GM19467 (cell line): ENCODE measurements around the gene CYP2B6.
"Not testable (repeated sequence)": the region's sequence is repeated elsewhere in the genome, so short reads cannot be mapped to it uniquely, and the experiment has no call there.

ENCODE experiments used
- ATAC-seq: cut with Tn5 transposase; IDR thresholded peaks from one replicate; pipeline ENCODE4 v1.9.1; 2021; ENCODE audit warnings: mild to moderate bottlenecking, moderate library complexity; ENCODE audit not compliant: unreplicated experiment

Gene CYP2B6

DNA sequence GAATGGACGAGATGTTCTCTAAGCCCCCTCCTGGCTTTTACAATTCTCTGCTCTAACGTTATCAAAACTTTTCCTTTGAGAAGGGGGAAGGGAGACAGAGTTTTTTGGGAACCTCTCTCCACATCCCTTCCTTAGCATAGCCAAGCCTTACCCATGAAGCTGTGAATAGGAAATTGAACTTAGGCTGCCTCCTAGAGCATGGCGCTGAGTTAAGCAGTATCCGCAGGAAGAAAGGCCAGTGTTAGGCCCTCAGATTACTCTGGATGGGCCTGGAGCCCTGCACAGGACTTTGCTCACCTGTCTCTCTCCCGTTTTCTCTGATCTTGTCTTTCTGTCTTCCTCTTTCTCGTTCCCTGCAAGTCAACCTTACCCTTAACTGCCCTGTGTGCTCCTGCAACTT is 39.6 kb downstream of the CYP2B6 start:
- no peak for ATAC-seq

- ATAC-seq, result no peak
Observed at GRCh38 chr19:41031916-41032315, 40.8 kb downstream of the CYP2B6 start.

DNA sequence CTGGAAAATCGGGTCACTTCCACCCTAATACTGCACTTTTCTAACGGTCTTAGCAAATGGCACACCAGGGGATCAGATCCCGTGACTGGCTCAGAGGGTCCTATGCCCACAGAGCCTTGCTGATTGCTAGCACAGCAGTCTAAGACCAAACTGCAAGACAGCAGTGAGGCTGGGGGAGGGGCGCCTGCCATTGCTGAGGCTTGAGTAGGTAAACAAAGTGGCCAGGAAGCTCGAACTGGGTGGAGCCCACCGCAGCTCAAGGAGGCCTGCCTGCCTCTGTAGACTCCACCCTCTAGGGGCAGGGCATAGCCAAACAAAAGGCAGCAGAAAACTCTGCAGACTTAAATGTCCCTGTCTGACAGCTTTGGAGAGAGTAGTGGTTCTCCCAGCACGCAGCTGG is 42.2 kb downstream of the CYP2B6 start:
- not testable (repeated sequence) for ATAC-seq

DNA sequence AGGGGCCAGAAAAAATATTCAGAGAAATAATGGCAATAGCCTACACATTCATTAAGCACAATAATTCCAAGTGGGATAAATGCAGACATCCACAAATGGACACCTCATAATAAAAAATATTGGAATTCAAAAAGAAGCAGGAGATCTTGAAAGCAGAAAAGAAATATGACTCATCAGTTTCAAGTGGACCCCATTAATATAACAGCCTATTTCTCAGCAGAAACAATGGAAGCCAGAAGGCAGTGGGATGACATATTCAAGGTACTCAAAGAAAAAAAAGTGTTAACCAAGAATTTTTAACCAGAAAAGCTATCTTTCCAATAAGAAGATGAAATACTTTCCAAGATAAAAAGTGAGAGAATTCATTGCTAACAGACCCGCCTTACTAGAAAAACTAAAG is 48.7 kb downstream of the CYP2B6 start:
- no peak for ATAC-seq

DNA sequence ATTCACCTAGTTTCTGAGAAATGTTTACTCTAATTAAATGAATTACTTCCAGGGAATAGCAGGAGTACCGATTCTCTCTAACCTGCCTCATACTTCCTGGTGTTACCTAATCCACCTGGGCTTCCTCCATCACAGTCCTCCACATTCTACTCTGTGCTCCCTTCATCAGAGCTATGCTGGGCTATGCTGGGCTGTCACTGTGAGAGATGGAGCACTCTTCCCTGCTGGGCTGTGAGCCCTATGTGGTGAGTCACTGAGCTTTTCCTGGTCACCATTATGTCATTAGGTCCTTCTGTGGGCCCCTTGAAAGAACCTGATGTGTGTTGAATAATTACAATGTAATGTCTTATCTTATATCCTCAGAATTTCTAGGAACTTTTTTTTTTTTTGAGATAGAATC is 54.0 kb downstream of the CYP2B6 start:
- not testable (repeated sequence) for ATAC-seq

DNA sequence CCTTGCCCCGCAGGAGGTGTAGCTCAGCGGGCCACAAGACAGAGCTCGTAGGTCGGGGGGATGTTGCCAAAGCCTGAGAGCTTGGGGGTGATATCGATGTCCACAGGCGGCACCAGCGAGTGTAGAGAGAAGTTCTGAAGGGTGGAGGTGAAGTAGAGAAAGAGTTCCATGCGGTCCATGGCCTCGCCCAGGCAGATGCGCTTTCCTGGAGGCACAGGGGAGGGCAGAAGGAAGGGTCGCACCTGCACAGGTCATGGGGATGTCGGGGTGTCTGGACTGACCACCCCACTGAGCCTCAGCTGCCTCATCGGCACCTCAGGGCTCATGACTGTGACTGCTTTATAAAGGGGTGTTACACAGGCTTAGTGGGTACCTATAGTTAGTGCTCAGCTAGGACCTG is 59.3 kb downstream of the CYP2B6 start:
- no peak for ATAC-seq

DNA sequence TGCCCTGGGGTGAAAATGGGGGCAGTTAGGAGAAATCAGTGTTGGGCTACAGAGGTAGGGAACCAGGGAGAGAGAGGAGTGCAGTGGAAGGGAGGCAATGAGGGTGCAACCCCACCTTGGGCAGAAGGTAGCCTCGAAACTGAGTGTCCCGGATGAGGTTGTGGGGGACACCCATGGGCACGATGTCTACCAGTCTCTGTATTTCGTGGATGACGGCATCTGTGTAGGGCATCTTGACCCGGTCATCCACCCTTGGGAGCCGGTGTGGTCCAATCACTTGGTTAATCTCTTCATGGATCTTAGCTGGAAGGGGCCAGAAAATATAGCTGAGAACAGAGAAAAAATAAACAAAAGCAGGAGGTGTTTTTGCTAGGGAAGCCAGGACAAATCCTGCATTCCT is 61.1 kb downstream of the CYP2B6 start:
- ATAC-seq, result not testable (repeated sequence)

GRCh38 chr19:41053331-41053730 is 62.2 kb downstream of the CYP2B6 start:
- ATAC-seq, result not testable (repeated sequence)

DNA sequence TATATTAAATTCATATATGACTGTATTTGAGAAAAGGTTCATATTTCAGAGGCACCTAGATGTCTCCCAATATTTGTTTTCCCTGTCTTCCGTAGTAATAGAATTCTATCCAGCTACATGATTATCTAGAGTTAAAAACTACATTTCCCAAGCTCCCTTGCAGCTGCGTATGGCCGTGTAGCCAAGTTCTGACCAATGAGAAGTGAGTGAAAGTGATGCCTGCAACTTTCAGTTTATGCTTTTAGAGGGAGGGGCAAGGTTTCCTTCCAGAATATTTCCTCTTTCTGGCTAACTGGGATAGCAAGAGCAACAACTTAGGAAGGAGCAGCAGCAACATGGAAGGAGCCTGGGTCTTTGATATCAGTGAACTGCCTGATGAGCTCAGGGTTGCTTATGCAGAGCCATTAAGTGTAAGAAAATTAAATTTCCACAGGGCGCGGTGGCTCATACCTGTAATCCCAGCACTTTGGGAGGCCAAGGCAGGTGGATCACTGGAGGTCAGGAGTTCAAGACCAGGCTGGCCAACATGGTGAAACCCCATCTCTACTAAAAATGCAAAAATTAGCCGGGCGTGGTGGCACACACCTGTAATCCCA is 74.0 kb downstream of the CYP2B6 start:
- no peak for ATAC-seq
